Endothelial cell of umbilical vein (primary cell): ENCODE data around the gene ADCY2. TPM values are rescaled to one million over a fixed set of nuclear protein-coding genes. Genes with fewer than 3 reads are reported as not detected.

Experiments used
- BruUV-seq: library from RNA; stranded (reverse); fragments of 400-500 nt; replicated peaks from 2 replicates; lab custom pipeline; 2021; lab: Mats Ljungman, UMichigan
- CTCF ChIA-PET: fragments of 300-600, 350-600 bp; sonication (Branson Sonifier 250); formaldehyde crosslinking; loops from one replicate; lab custom pipeline; 2021; ENCODE audit warnings: antibody characterized with exemption, inconsistent platforms; lab: Charles Lee
- POLR2A ChIA-PET: fragments of 300-600, 350-600 bp; sonication (Branson Sonifier 250); formaldehyde crosslinking; loops from one replicate; lab custom pipeline; 2021; ENCODE audit warnings: antibody characterized with exemption, inconsistent platforms; lab: Charles Lee
- DNase-seq: peaks from one replicate; pipeline ENCODE4 v3.0.0-alpha.2; 2011; ENCODE audit warnings: low read depth, low spot score
- FAIRE-seq: peaks from 2 replicates; lab custom pipeline; 2011; peaks lifted over from hg19 to GRCh38; lab: Jason Lieb, UNC
- H2AFZ ChIP-seq: 2 replicates; pipeline ENCODE4 v1.6.0; 2012; ENCODE audit warnings: low read depth, low read length, control low read depth, inconsistent platforms
- H3K27ac ChIP-seq: 2 replicates; pipeline ENCODE4 v1.5.1; 2011; ENCODE audit warnings: low read depth, mild to moderate bottlenecking, control low read depth, low read length, moderate library complexity; ENCODE audit not compliant: insufficient read depth
- H3K27me3 ChIP-seq, 2 experiments: 2 replicates each; pipeline versions ENCODE4 v1.6.0 to v1.6.1; 2011; ENCODE audit warnings: low read length in 2 of 2, mixed read lengths in 1 of 2; ENCODE audit not compliant: control insufficient read depth in 2 of 2, insufficient read depth in 2 of 2
- H3K36me3 ChIP-seq, 2 experiments: 2 replicates in 1 of 2; 3 replicates in 1 of 2; pipeline ENCODE4 v1.5.1; 2011; ENCODE audit warnings: low read length in 2 of 2, mild to moderate bottlenecking in 1 of 2, moderate library complexity in 1 of 2; ENCODE audit not compliant: control insufficient read depth in 2 of 2, insufficient read depth in 2 of 2; ENCODE audit errors: extremely low read depth in 1 of 2
- H3K4me1 ChIP-seq: 3 replicates; pipeline ENCODE4 v1.5.1; 2011; ENCODE audit warnings: mild to moderate bottlenecking, low read length; ENCODE audit not compliant: control insufficient read depth, insufficient read depth; ENCODE audit errors: extremely low read depth
- H3K4me2 ChIP-seq: 2 replicates; pipeline ENCODE4 v1.6.1; 2011; ENCODE audit warnings: low read length, control low read depth, mixed read lengths; ENCODE audit not compliant: insufficient read depth
- H3K4me3 ChIP-seq, 3 experiments: fragments of 200-600 bp in 1 of 3; sonication (generic), shearing (Covaris generic) in 1 of 3; replicated peaks in 1 of 3; 2 replicates each; pipeline ENCODE4 v1.5.1; 2011 to 2016; ENCODE audit warnings: control low read depth in 3 of 3, low read length in 3 of 3, mild to moderate bottlenecking in 2 of 3, inconsistent platforms in 1 of 3, low read depth in 1 of 3, moderate library complexity in 1 of 3; ENCODE audit not compliant: insufficient read depth in 1 of 3
- H3K79me2 ChIP-seq: 2 replicates; pipeline ENCODE4 v1.6.0; 2012; ENCODE audit warnings: low read length, inconsistent platforms; ENCODE audit not compliant: control insufficient read depth, insufficient read depth
- H3K9ac ChIP-seq: replicated peaks from 2 replicates; pipeline ENCODE3; 2011; ENCODE audit warnings: low read length, control low read depth; ENCODE audit not compliant: insufficient read depth; ENCODE audit errors: extremely low read depth
- H3K9me1 ChIP-seq: replicated peaks from 3 replicates; pipeline ENCODE4 v1.6.0; 2011; ENCODE audit warnings: mild to moderate bottlenecking, low read length; ENCODE audit not compliant: control insufficient read depth, insufficient read depth; ENCODE audit errors: extremely low read depth
- H3K9me3 ChIP-seq: replicated peaks from 2 replicates; pipeline ENCODE4 v1.5.1; 2012; ENCODE audit warnings: low read length, inconsistent platforms; ENCODE audit not compliant: control insufficient read depth, insufficient read depth
- H4K20me1 ChIP-seq: replicated peaks from 2 replicates; pipeline ENCODE3; 2011; ENCODE audit warnings: mild to moderate bottlenecking, low read length; ENCODE audit not compliant: control insufficient read depth, insufficient read depth; ENCODE audit errors: extremely low read depth
- CTCF ChIP-seq, 2 donors: IDR thresholded peaks; 1 replicate in 1 of 2; 2 replicates in 1 of 2; pipeline ENCODE4 v1.5.1; 2011; ENCODE audit warnings: low read length in 2 of 2, mild to moderate bottlenecking in 2 of 2, moderate library complexity in 2 of 2, control low read depth in 1 of 2, inconsistent platforms in 1 of 2, low read depth in 1 of 2; ENCODE audit not compliant: insufficient read depth in 1 of 2; ENCODE audit errors: extremely low read depth in 1 of 2
- EZH2 ChIP-seq: IDR thresholded peaks from 2 replicates; pipeline ENCODE4 v1.6.1; 2012; ENCODE audit warnings: borderline replicate concordance, low read depth, mild to moderate bottlenecking, moderate library complexity, low read length, inconsistent platforms; ENCODE audit not compliant: severe bottlenecking
- FOS ChIP-seq: IDR thresholded peaks from 2 replicates; pipeline ENCODE4 v1.6.1; 2011; ENCODE audit warnings: mild to moderate bottlenecking, low read length, moderate library complexity, borderline replicate concordance; ENCODE audit not compliant: insufficient read depth
- GATA2 ChIP-seq: IDR thresholded peaks from 2 replicates; pipeline ENCODE4 v1.7.0; 2011; ENCODE audit warnings: low read depth, mild to moderate bottlenecking, moderate library complexity, mixed read lengths, low read length; ENCODE audit not compliant: insufficient read length, insufficient read depth
- JUN ChIP-seq: IDR thresholded peaks from 2 replicates; pipeline ENCODE4 v1.6.1; 2011; ENCODE audit warnings: borderline replicate concordance, low read depth; ENCODE audit not compliant: insufficient read length, insufficient read depth
- MAX ChIP-seq: IDR thresholded peaks from 2 replicates; pipeline ENCODE4 v1.6.1; 2011; ENCODE audit not compliant: insufficient read depth, insufficient read length
- MYC ChIP-seq: IDR thresholded peaks from one replicate; pipeline ENCODE4 v1.6.1; 2011; ENCODE audit warnings: mild to moderate bottlenecking, low read depth, low read length
- POLR2A ChIP-seq: IDR thresholded peaks from 2 replicates; pipeline ENCODE4 v1.6.1; 2012; ENCODE audit warnings: low read depth, mild to moderate bottlenecking, control low read depth, low read length
- POLR2AphosphoS5 ChIP-seq: IDR thresholded peaks from 2 replicates; pipeline ENCODE4 v1.6.1; 2012; ENCODE audit warnings: low read depth, mild to moderate bottlenecking, control low read depth, low read length, moderate library complexity; ENCODE audit not compliant: insufficient read depth
- dilution Hi-C: fragments of 300-500 bp; cut with MboI; formaldehyde crosslinking; loops from one replicate; pipeline ENCODE4 v1.15.0; 2019; ENCODE audit warnings: low sequenced_read_pairs; ENCODE audit not compliant: extremely low pct_ligation_motif_present
- intact Hi-C: fragments of 100-400 bp; cut with micrococcal nuclease; formaldehyde crosslinking; loops from one replicate; pipeline ENCODE4 v1.10.0; 2022
- polyA plus RNA-seq, 4 experiments: library from polyadenylated mRNA; depleted of rRNA in 3 of 4; stranded (reverse) in 3 of 4; unstranded in 1 of 4; fragments of >200 nt; gene quantifications; 2 replicates each; pipeline versions ENCODE4 v1.2.1 to v1.2.3, GENCODE V29; 2011 to 2012; ENCODE audit warnings: missing spikeins in 1 of 4
- total RNA-seq: library from RNA; stranded (reverse); gene quantifications from 2 replicates; pipeline ENCODE4 v1.2.3, GENCODE V29; 2021

Gene ADCY2
- total and polyA plus RNA-seq, 2 donors (not counting 3 experiments of a cell fraction or from before 2014, with no cell fraction given) = under 0.01 TPM; not detected in 1

- FAIRE-seq = no peak
- CTCF ChIA-PET = no interaction called here
These were observed 72.8 kb downstream of the ADCY2 start for GRCh38 chr5:7468742-7469141.

More at GRCh38 chr5:7468742-7469141, 72.8 kb downstream of the ADCY2 start:
- intact Hi-C loops (no loop called here), dilution Hi-C loops (no loop called here)
- no peaks in the 10 kb centered on the region for H3K4me1 ChIP-seq
- H3K79me2 ChIP-seq = no peaks in the 10 kb centered on the region
- H3K36me3 ChIP-seq = no peaks in the 10 kb centered on the region
- no peak overlapping the region for H3K4me2 ChIP-seq
- no peak overlapping the region for H3K9ac ChIP-seq
- DNase-seq = no peak
- POLR2A ChIA-PET = no interaction called here
- H2AFZ ChIP-seq = no peak overlapping the region
- no peaks in the 10 kb centered on the region for H4K20me1 ChIP-seq
- BruUV-seq = no TSS peak
- H3K27me3 ChIP-seq = no peaks in the 10 kb centered on the region
- no peak overlapping the region for H3K4me3 ChIP-seq
- H3K9me1 ChIP-seq = no peaks in the 10 kb centered on the region
- H3K27ac ChIP-seq = no peak overlapping the region
- no peak for TF ChIP-seq POLR2AphosphoS5
- no peak for TF ChIP-seq JUN
- no peak for TF ChIP-seq GATA2
- TF ChIP-seq FOS = no peak
- no peak for TF ChIP-seq CTCF (IDR thresholded peaks at IDR 0.05; ENCODE audit: extremely low read depth in 1 of 2, insufficient read depth in 1 of 2, low read depth in 1 of 2, low read length in 2 of 2)
- no peak for TF ChIP-seq MYC
- no peak for TF ChIP-seq EZH2
- TF ChIP-seq MAX = no peak
- TF ChIP-seq POLR2A = no peak
- peaks cover 2% of the 10 kb centered on the region for H3K9me3 ChIP-seq
